CD14-positive monocyte (primary cell): Measurements from ENCODE around the gene ABCD2. TPM values are rescaled to one million over a fixed set of nuclear protein-coding genes. Genes with fewer than 3 reads are reported as not detected.

Source experiments
- DNase-seq, 3 donors: peaks; one replicate each; pipeline ENCODE4 v3.0.0-alpha.2; 2011 to 2022
- H2AFZ ChIP-seq: 2 replicates; pipeline ENCODE4 v1.6.0; 2012; ENCODE audit warnings: mild to moderate bottlenecking, low read depth, low read length, inconsistent platforms; ENCODE audit not compliant: insufficient read depth, poor library complexity, severe bottlenecking
- H3K27ac ChIP-seq, 2 donors: 1 replicate in 1 of 2; 2 replicates in 1 of 2; pipeline ENCODE4 v1.5.1; 2012 to 2013; ENCODE audit warnings: low read length in 2 of 2, control low read depth in 1 of 2, inconsistent platforms in 1 of 2, low read depth in 1 of 2, mild to moderate bottlenecking in 1 of 2
- H3K27me3 ChIP-seq, 2 donors: one replicate each; pipeline versions ENCODE4 v1.6.0 to v1.6.1; 2011 to 2013; ENCODE audit warnings: low read length in 2 of 2; ENCODE audit not compliant: control insufficient read depth in 2 of 2, insufficient read depth in 2 of 2
- H3K36me3 ChIP-seq, 2 donors: replicated peaks in 1 of 2; 1 replicate in 1 of 2; 2 replicates in 1 of 2; pipeline versions ENCODE4 v1.5.1 to v1.6.1; 2012 to 2013; ENCODE audit warnings: low read length in 2 of 2, control low read depth in 1 of 2, inconsistent platforms in 1 of 2, mild to moderate bottlenecking in 1 of 2; ENCODE audit not compliant: insufficient read depth in 2 of 2, control insufficient read depth in 1 of 2
- H3K4me1 ChIP-seq, 2 donors: 1 replicate in 1 of 2; 2 replicates in 1 of 2; pipeline versions ENCODE4 v1.5.1 to v1.6.1; 2012 to 2013; ENCODE audit warnings: low read length in 2 of 2, control low read depth in 1 of 2, inconsistent platforms in 1 of 2, mild to moderate bottlenecking in 1 of 2, moderate library complexity in 1 of 2; ENCODE audit not compliant: insufficient read depth in 2 of 2, control insufficient read depth in 1 of 2
- H3K4me2 ChIP-seq: replicated peaks from 2 replicates; pipeline ENCODE3; 2012; ENCODE audit warnings: low read length, moderate library complexity, mild to moderate bottlenecking; ENCODE audit not compliant: poor library complexity, severe bottlenecking; ENCODE audit errors: extremely low read depth
- H3K4me3 ChIP-seq, 3 experiments: fragments of 200-600 bp in 1 of 3; sonication (generic) in 1 of 3; replicated peaks in 1 of 3; 1 replicate in 2 of 3; 2 replicates in 1 of 3; pipeline ENCODE4 v1.5.1; 2011 to 2013; ENCODE audit warnings: low read length in 3 of 3, mild to moderate bottlenecking in 3 of 3, control low read depth in 2 of 3, low read depth in 2 of 3, inconsistent platforms in 1 of 3, moderate library complexity in 1 of 3
- H3K79me2 ChIP-seq: 2 replicates; pipeline ENCODE4 v1.6.0; 2012; ENCODE audit warnings: mild to moderate bottlenecking, control low read depth, inconsistent platforms, low read length, moderate library complexity; ENCODE audit not compliant: insufficient read depth
- H3K9ac ChIP-seq: 2 replicates; pipeline ENCODE4 v1.6.0; 2017; ENCODE audit warnings: low read length, mild to moderate bottlenecking; ENCODE audit not compliant: insufficient read depth, poor library complexity, severe bottlenecking
- H3K9me3 ChIP-seq, 2 donors: replicated peaks in 1 of 2; 1 replicate in 1 of 2; 2 replicates in 1 of 2; pipeline versions ENCODE4 v1.5.1 to v1.6.1; 2012 to 2013; ENCODE audit warnings: low read length in 2 of 2, control low read depth in 1 of 2; ENCODE audit not compliant: control insufficient read depth in 1 of 2, insufficient read depth in 1 of 2
- H4K20me1 ChIP-seq: 2 replicates; pipeline ENCODE4 v1.6.0; 2012; ENCODE audit warnings: mild to moderate bottlenecking, low read length, control low read depth, moderate library complexity; ENCODE audit not compliant: insufficient read depth
- H3K27ac Mint-ChIP-seq, 7 donors: one replicate each; pipeline ENCODE4 v1.8.0; 2020; ENCODE audit warnings: mild to moderate bottlenecking in 7 of 7, mixed read lengths in 7 of 7, moderate library complexity in 6 of 7, inconsistent platforms in 2 of 7
- H3K27me3 Mint-ChIP-seq, 3 donors: one replicate each; pipeline ENCODE4 v1.8.0; 2021 to 2022; ENCODE audit warnings: low read depth in 3 of 3, mild to moderate bottlenecking in 3 of 3, mixed read lengths in 3 of 3, moderate library complexity in 3 of 3, inconsistent platforms in 1 of 3
- H3K36me3 Mint-ChIP-seq, 2 donors: one replicate each; pipeline ENCODE4 v1.8.0; 2020; ENCODE audit warnings: mixed read lengths in 2 of 2, inconsistent platforms in 1 of 2, mild to moderate bottlenecking in 1 of 2
- H3K4me1 Mint-ChIP-seq: one replicate; pipeline ENCODE4 v1.8.0; 2020; ENCODE audit warnings: mild to moderate bottlenecking, mixed read lengths
- H3K4me3 Mint-ChIP-seq, 2 donors: one replicate each; pipeline ENCODE4 v1.8.0; 2020; ENCODE audit warnings: mild to moderate bottlenecking in 2 of 2, mixed read lengths in 2 of 2, moderate library complexity in 1 of 2
- H3K9me3 Mint-ChIP-seq, 7 donors: one replicate each; pipeline ENCODE4 v1.8.0; 2020 to 2022; ENCODE audit warnings: mixed read lengths in 7 of 7, mild to moderate bottlenecking in 6 of 7, moderate library complexity in 6 of 7, inconsistent platforms in 2 of 7
- WGBS: methylation state at CpG from one replicate; pipeline ENCODE4 v1.1.5; 2013; ENCODE audit warnings: missing lambda C conversion rate; ENCODE audit not compliant: insufficient coverage; 5-methylcytosine and 5-hydroxymethylcytosine counted together
- intact Hi-C, 2 donors: fragments of 100-400 bp; cut with micrococcal nuclease; formaldehyde crosslinking; loops; one replicate each; pipeline versions ENCODE4 v1.15.0 to v1.15.1; 2023
- polyA plus RNA-seq, 3 donors: library from polyadenylated mRNA; depleted of rRNA in 1 of 3; unstranded in 2 of 3; stranded (reverse) in 1 of 3; fragments of 300-500 nt in 2 of 3; fragments of >200 nt in 1 of 3; fragmentation: Illumina TruSeq in 2 of 3; gene quantifications; 1 replicate in 2 of 3; 2 replicates in 1 of 3; pipeline ENCODE4 v1.2.3, GENCODE V29; 2012 to 2021
- TF ChIP-seq, protein P1 (sequence below): fragments of 200-600 bp; IDR thresholded peaks from one replicate; pipeline ENCODE4 v1.8.0; 2022; ENCODE audit warnings: antibody characterized with exemption, mild to moderate bottlenecking

ABCD2 gene
- polyA plus RNA-seq, 3 donors, result not detected

DNA sequence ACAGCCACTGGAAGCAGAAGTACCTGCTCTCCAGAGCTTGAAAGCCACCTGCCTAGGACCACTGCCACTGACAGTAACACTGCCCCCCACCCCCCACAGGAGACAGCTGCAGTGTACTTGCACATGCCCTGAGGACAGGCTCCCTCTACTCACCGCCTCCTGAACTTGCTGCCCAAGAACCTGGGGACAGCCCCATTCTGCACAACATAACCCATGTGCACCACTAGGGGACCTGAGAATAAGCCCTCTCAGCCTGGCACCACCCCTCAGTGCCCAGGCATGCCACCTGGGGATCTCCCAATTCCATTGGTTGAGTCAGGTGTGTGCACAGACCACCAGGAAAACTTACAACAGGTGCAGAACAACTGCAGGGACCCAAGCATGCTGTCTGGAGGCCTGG is 109.6 kb downstream of the ABCD2 start:
- Histone ChIP-seq H3K9ac (no peak overlapping the region), H3K4me1 (no peaks in the 10 kb centered on the region), H3K27ac (no peak overlapping the region), H3K9me3 (peaks cover 18 to 31% of the 10 kb centered on the region in 2 donors), H2AFZ (no peak overlapping the region), H3K27me3 (no peaks in the 10 kb centered on the region), H3K79me2 (no peaks in the 10 kb centered on the region), H3K36me3 (no peaks in the 10 kb centered on the region), H3K4me3 (no peak overlapping the region), H3K4me2 (no peak overlapping the region), H4K20me1 (no peaks in the 10 kb centered on the region)
- no peak for DNase-seq
- Mint-ChIP-seq H3K27me3 (peaks cover 0 to 2% (median 0%) of the 10 kb centered on the region in 3 donors), H3K4me3 (no peak overlapping the region), H3K27ac (no peak overlapping the region), H3K36me3 (no peaks in the 10 kb centered on the region), H3K9me3 (peaks cover 12 to 28% (median 15%) of the 10 kb centered on the region in 7 donors), H3K4me1 (no peaks in the 10 kb centered on the region)
- intact Hi-C loops, result no loop called here
- TF ChIP-seq, protein P1, sequence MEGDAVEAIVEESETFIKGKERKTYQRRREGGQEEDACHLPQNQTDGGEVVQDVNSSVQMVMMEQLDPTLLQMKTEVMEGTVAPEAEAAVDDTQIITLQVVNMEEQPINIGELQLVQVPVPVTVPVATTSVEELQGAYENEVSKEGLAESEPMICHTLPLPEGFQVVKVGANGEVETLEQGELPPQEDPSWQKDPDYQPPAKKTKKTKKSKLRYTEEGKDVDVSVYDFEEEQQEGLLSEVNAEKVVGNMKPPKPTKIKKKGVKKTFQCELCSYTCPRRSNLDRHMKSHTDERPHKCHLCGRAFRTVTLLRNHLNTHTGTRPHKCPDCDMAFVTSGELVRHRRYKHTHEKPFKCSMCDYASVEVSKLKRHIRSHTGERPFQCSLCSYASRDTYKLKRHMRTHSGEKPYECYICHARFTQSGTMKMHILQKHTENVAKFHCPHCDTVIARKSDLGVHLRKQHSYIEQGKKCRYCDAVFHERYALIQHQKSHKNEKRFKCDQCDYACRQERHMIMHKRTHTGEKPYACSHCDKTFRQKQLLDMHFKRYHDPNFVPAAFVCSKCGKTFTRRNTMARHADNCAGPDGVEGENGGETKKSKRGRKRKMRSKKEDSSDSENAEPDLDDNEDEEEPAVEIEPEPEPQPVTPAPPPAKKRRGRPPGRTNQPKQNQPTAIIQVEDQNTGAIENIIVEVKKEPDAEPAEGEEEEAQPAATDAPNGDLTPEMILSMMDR, result no peak
- WGBS, result no CpG with 5 or more reads among the region's 1 CpG

DNA sequence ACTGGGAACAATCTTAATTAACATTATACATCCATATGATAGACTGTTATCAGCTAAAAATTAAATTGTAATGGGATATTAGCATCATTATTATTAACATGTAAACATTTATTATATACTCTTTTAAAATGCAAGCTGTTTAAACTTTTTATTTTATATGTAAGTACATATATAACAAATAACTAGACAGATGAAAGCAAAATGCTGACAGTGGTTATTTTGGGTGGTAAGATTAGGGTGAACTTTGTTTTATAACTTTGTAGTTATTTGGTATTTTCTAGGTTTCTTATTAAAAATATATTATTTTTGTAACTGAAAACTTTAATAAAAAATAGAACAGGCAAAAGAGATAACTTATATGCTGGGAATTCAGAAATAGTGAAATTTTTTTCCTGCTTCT is 114.0 kb downstream of the ABCD2 start:
- H4K20me1 ChIP-seq, result no peaks in the 10 kb centered on the region
- H3K4me3 ChIP-seq, result no peak overlapping the region
- no peaks in the 10 kb centered on the region for H3K36me3 Mint-ChIP-seq
- peaks cover 6 to 11% (median 9%) of the 10 kb centered on the region in 7 donors for H3K9me3 Mint-ChIP-seq
- intact Hi-C loops, result no loop called here
- no peaks in the 10 kb centered on the region for H3K27me3 ChIP-seq
- no peak overlapping the region for H3K4me2 ChIP-seq
- no peak for DNase-seq
- H3K4me1 ChIP-seq, result no peaks in the 10 kb centered on the region
- H2AFZ ChIP-seq, result no peak overlapping the region
- H3K27ac ChIP-seq, result no peak overlapping the region
- H3K36me3 ChIP-seq, result no peaks in the 10 kb centered on the region
- peaks cover 15 to 20% of the 10 kb centered on the region in 2 donors for H3K9me3 ChIP-seq
- H3K4me1 Mint-ChIP-seq, result no peaks in the 10 kb centered on the region
- TF ChIP-seq, protein P1, result no peak
- no peak overlapping the region for H3K27ac Mint-ChIP-seq
- no peak overlapping the region for H3K9ac ChIP-seq
- peaks cover 0 to 3% (median 0%) of the 10 kb centered on the region in 3 donors for H3K27me3 Mint-ChIP-seq
- no peaks in the 10 kb centered on the region for H3K79me2 ChIP-seq
- no peak overlapping the region for H3K4me3 Mint-ChIP-seq
